Measurements from ENCODE around the gene IGLL5.

DNA sequence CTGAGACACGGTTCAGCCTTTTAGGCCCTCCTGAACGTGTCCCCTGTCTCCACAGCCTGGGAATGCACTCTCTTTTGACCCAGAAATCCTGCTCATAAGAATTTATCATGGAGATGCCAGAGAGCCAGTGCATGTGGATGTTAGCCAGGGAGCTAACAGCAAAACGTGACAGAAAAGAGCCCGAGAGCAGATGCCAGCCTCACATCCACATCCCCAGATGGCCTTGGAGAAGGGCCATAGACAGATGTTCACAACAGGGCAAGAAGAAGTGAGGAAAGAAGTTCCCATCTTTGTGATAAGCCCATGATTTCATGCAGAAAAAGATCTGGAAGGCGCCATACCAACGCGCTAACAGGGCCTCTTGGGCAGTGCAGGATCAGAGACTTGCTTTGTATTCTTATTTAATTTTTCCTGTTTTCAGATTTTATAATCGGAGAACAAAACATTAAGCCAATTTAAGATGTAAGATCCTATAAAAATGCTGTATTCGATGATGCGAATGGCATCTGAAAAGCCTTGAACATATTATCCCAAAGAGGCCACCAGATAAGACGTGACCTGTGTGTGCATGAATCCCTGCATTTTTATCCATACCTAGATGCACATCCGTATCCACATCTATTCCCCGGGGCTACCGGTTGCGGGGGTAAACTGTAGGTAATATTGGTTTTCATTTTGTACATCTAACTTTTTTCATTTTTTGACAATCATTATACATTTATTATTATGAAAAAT, 48.7 kb downstream of the IGLL5 start:
- TF ChIP-seq HOXA7 (CRISPR knock-in tag; IDR thresholded peaks at IDR 0.05) (no peak), POLR2A (IDR thresholded peaks at IDR 0.05; ENCODE audit: low read length) (no peak)
- TF ChIP-seq, protein P1, sequence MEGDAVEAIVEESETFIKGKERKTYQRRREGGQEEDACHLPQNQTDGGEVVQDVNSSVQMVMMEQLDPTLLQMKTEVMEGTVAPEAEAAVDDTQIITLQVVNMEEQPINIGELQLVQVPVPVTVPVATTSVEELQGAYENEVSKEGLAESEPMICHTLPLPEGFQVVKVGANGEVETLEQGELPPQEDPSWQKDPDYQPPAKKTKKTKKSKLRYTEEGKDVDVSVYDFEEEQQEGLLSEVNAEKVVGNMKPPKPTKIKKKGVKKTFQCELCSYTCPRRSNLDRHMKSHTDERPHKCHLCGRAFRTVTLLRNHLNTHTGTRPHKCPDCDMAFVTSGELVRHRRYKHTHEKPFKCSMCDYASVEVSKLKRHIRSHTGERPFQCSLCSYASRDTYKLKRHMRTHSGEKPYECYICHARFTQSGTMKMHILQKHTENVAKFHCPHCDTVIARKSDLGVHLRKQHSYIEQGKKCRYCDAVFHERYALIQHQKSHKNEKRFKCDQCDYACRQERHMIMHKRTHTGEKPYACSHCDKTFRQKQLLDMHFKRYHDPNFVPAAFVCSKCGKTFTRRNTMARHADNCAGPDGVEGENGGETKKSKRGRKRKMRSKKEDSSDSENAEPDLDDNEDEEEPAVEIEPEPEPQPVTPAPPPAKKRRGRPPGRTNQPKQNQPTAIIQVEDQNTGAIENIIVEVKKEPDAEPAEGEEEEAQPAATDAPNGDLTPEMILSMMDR (IDR thresholded peaks at IDR 0.05): no peak
- TF ChIP-seq, protein P2, sequence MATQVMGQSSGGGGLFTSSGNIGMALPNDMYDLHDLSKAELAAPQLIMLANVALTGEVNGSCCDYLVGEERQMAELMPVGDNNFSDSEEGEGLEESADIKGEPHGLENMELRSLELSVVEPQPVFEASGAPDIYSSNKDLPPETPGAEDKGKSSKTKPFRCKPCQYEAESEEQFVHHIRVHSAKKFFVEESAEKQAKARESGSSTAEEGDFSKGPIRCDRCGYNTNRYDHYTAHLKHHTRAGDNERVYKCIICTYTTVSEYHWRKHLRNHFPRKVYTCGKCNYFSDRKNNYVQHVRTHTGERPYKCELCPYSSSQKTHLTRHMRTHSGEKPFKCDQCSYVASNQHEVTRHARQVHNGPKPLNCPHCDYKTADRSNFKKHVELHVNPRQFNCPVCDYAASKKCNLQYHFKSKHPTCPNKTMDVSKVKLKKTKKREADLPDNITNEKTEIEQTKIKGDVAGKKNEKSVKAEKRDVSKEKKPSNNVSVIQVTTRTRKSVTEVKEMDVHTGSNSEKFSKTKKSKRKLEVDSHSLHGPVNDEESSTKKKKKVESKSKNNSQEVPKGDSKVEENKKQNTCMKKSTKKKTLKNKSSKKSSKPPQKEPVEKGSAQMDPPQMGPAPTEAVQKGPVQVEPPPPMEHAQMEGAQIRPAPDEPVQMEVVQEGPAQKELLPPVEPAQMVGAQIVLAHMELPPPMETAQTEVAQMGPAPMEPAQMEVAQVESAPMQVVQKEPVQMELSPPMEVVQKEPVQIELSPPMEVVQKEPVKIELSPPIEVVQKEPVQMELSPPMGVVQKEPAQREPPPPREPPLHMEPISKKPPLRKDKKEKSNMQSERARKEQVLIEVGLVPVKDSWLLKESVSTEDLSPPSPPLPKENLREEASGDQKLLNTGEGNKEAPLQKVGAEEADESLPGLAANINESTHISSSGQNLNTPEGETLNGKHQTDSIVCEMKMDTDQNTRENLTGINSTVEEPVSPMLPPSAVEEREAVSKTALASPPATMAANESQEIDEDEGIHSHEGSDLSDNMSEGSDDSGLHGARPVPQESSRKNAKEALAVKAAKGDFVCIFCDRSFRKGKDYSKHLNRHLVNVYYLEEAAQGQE (IDR thresholded peaks at IDR 0.05): no peak

Measured in A549 (cell line).